ENCODE data around the gene MYLK. TPM values are rescaled to one million over a fixed set of nuclear protein-coding genes. Genes with fewer than 3 reads are reported as not detected.

Gene MYLK
- total and polyA plus RNA-seq, 9 of the 15 experiments (the other 6 are each of a cell fraction or from before 2014, with no cell fraction given): 0.11 to 0.53 (median 0.18) TPM; not detected in 2

GRCh38 chr3:123584988-123585937 lies 298.9 kb downstream of the MYLK start, which contains the start of gene HACD2:
HACD2 (minus strand) TSS chr3:123585053; CDS start chr3:123585027, 26 bp downstream.
- H3K4me3 ChIP-seq: peak within 1 kb of the TSS; percentile 85
- H4K20me1 ChIP-seq (replicated peaks; ENCODE audit: control insufficient read depth, insufficient read depth, low read length): no peaks in the 10 kb centered on the region
- peaks cover 10% of the 10 kb centered on the region; the same call in 1 of the 3 replicates for H3K36me3 ChIP-seq (ENCODE audit: control insufficient read depth, insufficient read depth, low read length)
- H3K9ac ChIP-seq (ENCODE audit: insufficient read depth in 1 of 2, low read depth in 2 of 2, low read length in 2 of 2): peak within 1 kb of the TSS; percentile 88 to 91
- POLR2A ChIA-PET: interaction anchor here (0.7 to 1.9 kb wide), 2 partner anchors 10 to 23 kb away, joined by 3 to 6 read pairs; no protein-coding TSS in a partner anchor
- BruUV-seq (replicated peaks): no TSS peak
- peak within 1 kb of the TSS; percentile 96 for H3K27ac ChIP-seq (ENCODE audit: extremely low read depth, low read depth, low read length)
- peak; percentile 98 for ATAC-seq
- peaks cover 19% of the 10 kb centered on the region for H3K79me2 ChIP-seq (ENCODE audit: control insufficient read depth, insufficient read depth, low read length)
- H3K4me2 ChIP-seq (ENCODE audit: insufficient read depth, low read length): peak within 1 kb of the TSS; percentile 89
- peak; percentile 88 to 95 (median 89) for DNase-seq (ENCODE audit: extremely low read depth in 1 of 4, low spot score in 3 of 4)
- peaks cover 7% of the 10 kb centered on the region; the same call in 1 of the 2 replicates for H3K9me3 ChIP-seq (replicated peaks; ENCODE audit: control insufficient read depth, insufficient read depth, low read depth, low read length)
- H3K9me1 ChIP-seq (ENCODE audit: control insufficient read depth, insufficient read depth, low read length): no peaks in the 10 kb centered on the region
- under 1% methylated on average over 35 of the region's 54 CpGs for WGBS (ENCODE audit: insufficient coverage, low coverage, missing lambda C conversion rate)
- no peaks in the 10 kb centered on the region for H3K27me3 ChIP-seq (ENCODE audit: control insufficient read depth in 2 of 2, insufficient read depth in 2 of 2, low read length in 2 of 2)
- in situ Hi-C loops (cut with MboI): no loop called here
- intact Hi-C loops (cut with micrococcal nuclease): loop anchor here (2.0 kb wide), 1 partner anchor 34 kb away; no protein-coding TSS in a partner anchor
- peaks cover 4% of the 10 kb centered on the region in 2 experiments; a peak in 1 of 5 replicates for H3K4me1 ChIP-seq (replicated peaks in 1 of 2; ENCODE audit: control insufficient read depth in 2 of 2, insufficient read depth in 2 of 2, low read length in 2 of 2)
- H2AFZ ChIP-seq (ENCODE audit: low read depth, low read length): peak within 1 kb of the TSS; percentile 95
- CTCF ChIA-PET (ENCODE audit: low intra/inter-chr PET ratio): no interaction called here
- peak; percentile 91 for FAIRE-seq
- TF ChIP-seq, protein P1, sequence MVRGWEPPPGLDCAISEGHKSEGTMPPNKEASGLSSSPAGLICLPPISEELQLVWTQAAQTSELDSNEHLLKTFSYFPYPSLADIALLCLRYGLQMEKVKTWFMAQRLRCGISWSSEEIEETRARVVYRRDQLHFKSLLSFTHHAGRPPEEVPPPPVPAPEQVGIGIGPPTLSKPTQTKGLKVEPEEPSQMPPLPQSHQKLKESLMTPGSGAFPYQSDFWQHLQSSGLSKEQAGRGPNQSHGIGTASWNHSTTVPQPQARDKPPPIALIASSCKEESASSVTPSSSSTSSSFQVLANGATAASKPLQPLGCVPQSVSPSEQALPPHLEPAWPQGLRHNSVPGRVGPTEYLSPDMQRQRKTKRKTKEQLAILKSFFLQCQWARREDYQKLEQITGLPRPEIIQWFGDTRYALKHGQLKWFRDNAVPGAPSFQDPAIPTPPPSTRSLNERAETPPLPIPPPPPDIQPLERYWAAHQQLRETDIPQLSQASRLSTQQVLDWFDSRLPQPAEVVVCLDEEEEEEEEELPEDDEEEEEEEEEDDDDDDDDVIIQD (CRISPR knock-in tag; IDR thresholded peaks at IDR 0.05): no peak
- TF ChIP-seq, protein P2, sequence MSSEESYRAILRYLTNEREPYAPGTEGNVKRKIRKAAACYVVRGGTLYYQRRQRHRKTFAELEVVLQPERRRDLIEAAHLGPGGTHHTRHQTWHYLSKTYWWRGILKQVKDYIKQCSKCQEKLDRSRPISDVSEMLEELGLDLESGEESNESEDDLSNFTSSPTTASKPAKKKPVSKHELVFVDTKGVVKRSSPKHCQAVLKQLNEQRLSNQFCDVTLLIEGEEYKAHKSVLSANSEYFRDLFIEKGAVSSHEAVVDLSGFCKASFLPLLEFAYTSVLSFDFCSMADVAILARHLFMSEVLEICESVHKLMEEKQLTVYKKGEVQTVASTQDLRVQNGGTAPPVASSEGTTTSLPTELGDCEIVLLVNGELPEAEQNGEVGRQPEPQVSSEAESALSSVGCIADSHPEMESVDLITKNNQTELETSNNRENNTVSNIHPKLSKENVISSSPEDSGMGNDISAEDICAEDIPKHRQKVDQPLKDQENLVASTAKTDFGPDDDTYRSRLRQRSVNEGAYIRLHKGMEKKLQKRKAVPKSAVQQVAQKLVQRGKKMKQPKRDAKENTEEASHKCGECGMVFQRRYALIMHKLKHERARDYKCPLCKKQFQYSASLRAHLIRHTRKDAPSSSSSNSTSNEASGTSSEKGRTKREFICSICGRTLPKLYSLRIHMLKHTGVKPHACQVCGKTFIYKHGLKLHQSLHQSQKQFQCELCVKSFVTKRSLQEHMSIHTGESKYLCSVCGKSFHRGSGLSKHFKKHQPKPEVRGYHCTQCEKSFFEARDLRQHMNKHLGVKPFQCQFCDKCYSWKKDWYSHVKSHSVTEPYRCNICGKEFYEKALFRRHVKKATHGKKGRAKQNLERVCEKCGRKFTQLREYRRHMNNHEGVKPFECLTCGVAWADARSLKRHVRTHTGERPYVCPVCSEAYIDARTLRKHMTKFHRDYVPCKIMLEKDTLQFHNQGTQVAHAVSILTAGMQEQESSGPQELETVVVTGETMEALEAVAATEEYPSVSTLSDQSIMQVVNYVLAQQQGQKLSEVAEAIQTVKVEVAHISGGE (CRISPR knock-in tag; IDR thresholded peaks at IDR 0.05): peak in 1 of 3 experiments; percentile 79; a peak in 2 of 6 replicates
- TF ChIP-seq ZNF277 (CRISPR knock-in tag; IDR thresholded peaks at IDR 0.05; ENCODE audit: borderline replicate concordance) (no peak), ZFP1 (CRISPR knock-in tag; IDR thresholded peaks at IDR 0.05) (no peak), CHD1 (IDR thresholded peaks at IDR 0.05; ENCODE audit: low read length) (no peak), ZBTB17 (CRISPR knock-in tag; IDR thresholded peaks at IDR 0.05) (peak; percentile 64; the same call in 1 of the 2 replicates), MAFF (IDR thresholded peaks at IDR 0.05; ENCODE audit: low read length) (no peak), PRPF4 (IDR thresholded peaks at IDR 0.05; ENCODE audit: insufficient read depth, low read depth, low read length, poor library complexity, severe bottlenecking) (no peak), PKNOX1 (IDR thresholded peaks at IDR 0.05) (peak; percentile 72)

All from K562 (cell line).